Glutamatergic neuron (in vitro differentiated cells): Measurements from ENCODE around the gene EMD. TPM values are rescaled to one million over a fixed set of nuclear protein-coding genes. Genes with fewer than 3 reads are reported as not detected.

Experiments used
- DNase-seq: peaks from one replicate; pipeline ENCODE4 v3.0.0; 2022
- H3K27ac Mint-ChIP-seq: one replicate; pipeline ENCODE4 v1.8.0; 2020; ENCODE audit warnings: mild to moderate bottlenecking, mixed read lengths, inconsistent platforms; ENCODE audit not compliant: unreplicated experiment
- H3K27me3 Mint-ChIP-seq: one replicate; pipeline ENCODE4 v1.8.0; 2020; ENCODE audit warnings: mild to moderate bottlenecking, moderate library complexity, mixed read lengths, inconsistent platforms; ENCODE audit not compliant: unreplicated experiment
- H3K36me3 Mint-ChIP-seq: one replicate; pipeline ENCODE4 v1.8.0; 2020; ENCODE audit warnings: mild to moderate bottlenecking, mixed read lengths, inconsistent platforms; ENCODE audit not compliant: unreplicated experiment
- H3K4me1 Mint-ChIP-seq: one replicate; pipeline ENCODE4 v1.8.0; 2020; ENCODE audit warnings: mild to moderate bottlenecking, low read depth, mixed read lengths, inconsistent platforms; ENCODE audit not compliant: unreplicated experiment
- H3K4me3 Mint-ChIP-seq: one replicate; pipeline ENCODE4 v1.8.0; 2020; ENCODE audit warnings: mild to moderate bottlenecking, mixed read lengths, inconsistent platforms; ENCODE audit not compliant: unreplicated experiment
- H3K9me3 Mint-ChIP-seq: one replicate; pipeline ENCODE4 v1.8.0; 2020; ENCODE audit warnings: mild to moderate bottlenecking, moderate library complexity, mixed read lengths, inconsistent platforms; ENCODE audit not compliant: unreplicated experiment
- CTCF ChIP-seq: fragments of 200-600 bp; sonication (generic); IDR thresholded peaks from one replicate; pipeline ENCODE4 v1.5.0; 2021; ENCODE audit not compliant: partially characterized antibody, unreplicated experiment
- total RNA-seq: library from RNA; stranded (reverse); fragmentation: NEBNext Ultra II Directional; extraction: Animal tissue kit (Norgen Biotek cat#: 25700); gene quantifications from one replicate; pipeline ENCODE4 v1.2.1, GENCODE V29; 2021; ENCODE audit not compliant: unreplicated experiment

Gene EMD
- total RNA-seq, 1 donor from 2014 or later: 56.8 TPM

GRCh38 chrX:154429711-154430110 is 50.6 kb downstream of the EMD start:
- Mint-ChIP-seq H3K4me3 (peak overlapping the region; percentile 87), H3K36me3 (no peaks in the 10 kb centered on the region), H3K27ac (no peak overlapping the region), H3K4me1 (peaks cover 7% of the 10 kb centered on the region), H3K27me3 (peaks cover 4% of the 10 kb centered on the region), H3K9me3 (peaks cover 8% of the 10 kb centered on the region)
- no peak for DNase-seq
- TF ChIP-seq CTCF: no peak

- no peaks in the 10 kb centered on the region for H3K36me3 Mint-ChIP-seq
These were observed 51.4 kb downstream of the EMD start for GRCh38 chrX:154430479-154430878.

GRCh38 chrX:154430916-154431315 is 51.8 kb downstream of the EMD start:
- peak overlapping the region; percentile 84 for H3K4me3 Mint-ChIP-seq
- DNase-seq: no peak
- H3K4me1 Mint-ChIP-seq: peaks cover 10% of the 10 kb centered on the region
- H3K27ac Mint-ChIP-seq: peak overlapping the region; percentile 55
- H3K27me3 Mint-ChIP-seq: peaks cover 4% of the 10 kb centered on the region
- no peak for TF ChIP-seq CTCF
- no peaks in the 10 kb centered on the region for H3K36me3 Mint-ChIP-seq
- peaks cover 8% of the 10 kb centered on the region for H3K9me3 Mint-ChIP-seq

More at GRCh38 chrX:154430479-154430878, 51.4 kb downstream of the EMD start:
- peaks cover 7% of the 10 kb centered on the region for H3K4me1 Mint-ChIP-seq
- H3K27me3 Mint-ChIP-seq: peaks cover 4% of the 10 kb centered on the region
- H3K4me3 Mint-ChIP-seq: peak overlapping the region; percentile 84
- DNase-seq: no peak
- H3K27ac Mint-ChIP-seq: peak overlapping the region; percentile 55
- no peak for TF ChIP-seq CTCF
- peaks cover 8% of the 10 kb centered on the region for H3K9me3 Mint-ChIP-seq

Other genes starting within 250 kb of the EMD start
- gene OPN1LW, start 235.1 kb upstream of the EMD start, total RNA-seq: 2.6 TPM
- gene OPN1MW, start 196.7 kb upstream of the EMD start, total RNA-seq: 1.2 TPM
- not detected for gene OPN1MW2, start 159.5 kb upstream of the EMD start, total RNA-seq
- not detected for gene OPN1MW3, start 121.7 kb upstream of the EMD start, total RNA-seq
- gene TEX28, start 84.2 kb upstream of the EMD start, total RNA-seq: not detected
- not detected for gene TKTL1, start 83.5 kb upstream of the EMD start, total RNA-seq
- 499 TPM for gene FLNA, start 4.7 kb upstream of the EMD start, total RNA-seq
- 1,779 TPM for gene RPL10, start 19.1 kb downstream of the EMD start, total RNA-seq
- 15.8 TPM for gene DNASE1L1, start 30.0 kb downstream of the EMD start, total RNA-seq
- gene TAFAZZIN, start 32.2 kb downstream of the EMD start, total RNA-seq: 40.9 TPM
- gene ATP6AP1, start 49.4 kb downstream of the EMD start, total RNA-seq: 133 TPM
- 730 TPM for gene GDI1, start 57.9 kb downstream of the EMD start, total RNA-seq
- 125 TPM for gene FAM50A, start 64.8 kb downstream of the EMD start, total RNA-seq
- gene PLXNA3, start 79.0 kb downstream of the EMD start, total RNA-seq: 458 TPM
- gene LAGE3, start 100.0 kb downstream of the EMD start, total RNA-seq: 8.8 TPM
- 28.4 TPM for gene UBL4A, start 107.3 kb downstream of the EMD start, total RNA-seq
- gene SLC10A3, start 111.3 kb downstream of the EMD start, total RNA-seq: 6.1 TPM
- gene FAM3A, start 136.9 kb downstream of the EMD start, total RNA-seq: 32.0 TPM
- 122 TPM for gene G6PD, start 167.6 kb downstream of the EMD start, total RNA-seq
- gene IKBKG, start 168.3 kb downstream of the EMD start, total RNA-seq: 27.6 TPM
- not detected for gene CTAG1A, start 205.8 kb downstream of the EMD start, total RNA-seq
- gene CTAG1B, start 240.0 kb downstream of the EMD start, total RNA-seq: not detected